PC-3 (cell line): ENCODE data around the gene PTF1A.

ENCODE experiments used
- CTCF ChIP-seq: fragments of 300-600 bp; sonication (generic); conservative IDR thresholded peaks from 2 replicates; pipeline ENCODE4 v1.5.1; 2017; ENCODE audit warnings: antibody characterized with exemption, low read depth, mild to moderate bottlenecking, low read length
- EZH2 ChIP-seq: fragments of 300-600 bp; sonication (generic); IDR thresholded peaks from one replicate; pipeline ENCODE4 v1.6.1; 2017; ENCODE audit warnings: antibody characterized with exemption, mild to moderate bottlenecking, low read length; ENCODE audit not compliant: unreplicated experiment

- TF ChIP-seq CTCF (no peak), EZH2 (no peak)
These were observed 12.7 kb downstream of the PTF1A start for GRCh38 chr10:23204773-23205172.
